Peyer's patch (tissue), 4 donors: Measurements from ENCODE around the gene WDR1.

Experiments used
- POLR2A ChIP-seq, 2 donors: fragments of 450-650 bp; IDR thresholded peaks; one replicate each; pipeline ENCODE4 v1.5.1; 2017; ENCODE audit warnings: antibody characterized with exemption in 2 of 2, mild to moderate bottlenecking in 2 of 2, moderate library complexity in 2 of 2
- TF ChIP-seq, protein P1 (sequence below), 6 experiments: fragments of 450-650 bp in 4 of 6; fragments of 200-600 bp in 2 of 6; sonication (generic) in 1 of 6; IDR thresholded peaks; one replicate each; pipeline ENCODE4 v1.5.1; 2017 to 2019; ENCODE audit warnings: antibody characterized with exemption in 6 of 6, mild to moderate bottlenecking in 3 of 6, moderate library complexity in 1 of 6

DNA sequence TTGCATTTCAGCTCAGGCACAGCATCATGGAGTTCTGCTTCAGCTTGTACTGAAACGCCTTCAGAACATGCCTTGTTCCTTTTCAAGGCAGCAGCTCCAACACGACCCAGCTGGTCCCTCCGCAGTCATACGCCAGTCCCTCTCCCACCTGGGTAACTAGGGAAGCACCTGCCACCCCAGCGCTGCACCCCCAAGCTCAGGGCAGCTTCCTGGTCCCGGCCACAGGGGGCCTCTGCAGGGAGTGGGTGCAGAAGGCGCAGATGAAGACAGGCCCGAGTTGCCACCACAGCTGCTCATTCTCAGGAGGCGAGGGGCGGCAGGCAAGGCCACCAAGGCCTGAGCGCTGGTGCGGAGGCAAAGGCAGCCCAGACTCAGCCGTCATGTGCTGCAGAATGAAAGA is 21.8 kb downstream of the WDR1 start:
- TF ChIP-seq, protein P1, sequence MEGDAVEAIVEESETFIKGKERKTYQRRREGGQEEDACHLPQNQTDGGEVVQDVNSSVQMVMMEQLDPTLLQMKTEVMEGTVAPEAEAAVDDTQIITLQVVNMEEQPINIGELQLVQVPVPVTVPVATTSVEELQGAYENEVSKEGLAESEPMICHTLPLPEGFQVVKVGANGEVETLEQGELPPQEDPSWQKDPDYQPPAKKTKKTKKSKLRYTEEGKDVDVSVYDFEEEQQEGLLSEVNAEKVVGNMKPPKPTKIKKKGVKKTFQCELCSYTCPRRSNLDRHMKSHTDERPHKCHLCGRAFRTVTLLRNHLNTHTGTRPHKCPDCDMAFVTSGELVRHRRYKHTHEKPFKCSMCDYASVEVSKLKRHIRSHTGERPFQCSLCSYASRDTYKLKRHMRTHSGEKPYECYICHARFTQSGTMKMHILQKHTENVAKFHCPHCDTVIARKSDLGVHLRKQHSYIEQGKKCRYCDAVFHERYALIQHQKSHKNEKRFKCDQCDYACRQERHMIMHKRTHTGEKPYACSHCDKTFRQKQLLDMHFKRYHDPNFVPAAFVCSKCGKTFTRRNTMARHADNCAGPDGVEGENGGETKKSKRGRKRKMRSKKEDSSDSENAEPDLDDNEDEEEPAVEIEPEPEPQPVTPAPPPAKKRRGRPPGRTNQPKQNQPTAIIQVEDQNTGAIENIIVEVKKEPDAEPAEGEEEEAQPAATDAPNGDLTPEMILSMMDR (IDR thresholded peaks at IDR 0.05), result no peak
- TF ChIP-seq POLR2A (IDR thresholded peaks at IDR 0.05), result no peak
